ENCODE results near the gene UBE2R2.

DNA sequence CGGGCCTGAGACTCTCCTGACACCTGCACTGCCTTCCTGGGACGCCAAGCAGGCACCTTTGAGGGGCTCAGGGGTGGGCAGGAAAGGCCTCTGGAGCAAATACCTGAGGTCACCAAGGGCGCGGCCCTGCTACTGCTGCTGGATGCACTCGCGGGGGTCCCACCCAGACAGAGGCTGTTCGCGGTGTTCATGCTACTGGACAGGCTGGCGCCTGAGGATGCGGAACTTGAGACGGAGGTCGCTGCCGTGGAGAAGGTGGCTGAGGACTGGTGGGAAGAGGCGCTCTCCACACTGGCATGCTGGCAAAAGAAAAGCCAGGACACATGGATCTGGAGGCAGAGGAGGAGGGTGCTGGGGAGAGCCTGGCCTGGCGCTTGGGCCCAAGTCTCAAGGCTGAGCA lies 110.7 kb downstream of the UBE2R2 start:
- TF ChIP-seq CTCF (conservative IDR thresholded peaks at IDR 0.05; ENCODE audit: low read length) (no peak), EZH2phosphoT487 (IDR thresholded peaks at IDR 0.05; ENCODE audit: borderline replicate concordance) (no peak)

Data from Loucy (cell line).